Measurements from ENCODE around the gene FAM110C. TPM values are rescaled to one million over a fixed set of nuclear protein-coding genes. Genes with fewer than 3 reads are reported as not detected.

The FAM110C gene
- total RNA-seq (2022): 3.2 and 3.9 TPM in 2 replicates
- Bru-seq, nascent RNA: percentile 67 among the genes with signal in this experiment
- BruChase-seq, experiment 1, labeled RNA remaining after a 2-hour chase: percentile 77 among the genes with signal in this experiment
- percentile 56 among the genes with signal in this experiment for BruChase-seq, experiment 2, labeled RNA remaining after a 6-hour chase
- long read RNA-seq, partial matches to known transcripts: 0 of 5 reads
- long read RNA-seq, other reads (novel, unspliced or antisense): 2 of 5 reads

GRCh38 chr2:46471-47345 lies at the start of gene FAM110C:
TSS of gene FAM110C (minus strand) at chr2:46505. CDS start at chr2:46385, 120 bp downstream.
- H3K9me3 ChIP-seq: no peaks in the 10 kb centered on the region
- Mint-ChIP-seq H3K27me3 (ENCODE audit: insufficient read depth, unreplicated experiment) (peaks cover 4% of the 10 kb centered on the region), H3K27ac (ENCODE audit: unreplicated experiment) (peak within 1 kb of the TSS; percentile 79), H3K4me3 (ENCODE audit: unreplicated experiment) (peak within 1 kb of the TSS; percentile 85), H3K36me3 (ENCODE audit: insufficient read depth, unreplicated experiment) (no peaks in the 10 kb centered on the region), H3K9me3 (ENCODE audit: unreplicated experiment) (no peaks in the 10 kb centered on the region), H3K4me1 (ENCODE audit: low read depth, unreplicated experiment) (peaks cover 12% of the 10 kb centered on the region)
- no peaks in the 10 kb centered on the region for H3K36me3 ChIP-seq (ENCODE audit: control insufficient read depth, insufficient read depth, low read length)
- ChIA-PET POLR2A (interaction anchor here (1.1 kb wide), 1 partner anchor 218 kb away, joined by 3 read pairs; the partner anchor contains the start of gene ACP1), CTCF (interaction anchor here (0.8 kb wide), 1 partner anchor 96 kb away, joined by 3 read pairs; no protein-coding TSS in a partner anchor)
- no peak for TF ChIP-seq CTCF (IDR thresholded peaks at IDR 0.05; ENCODE audit: insufficient read depth in 1 of 2, low read depth in 1 of 2, low read length in 1 of 2, severe bottlenecking in 1 of 2, unreplicated experiment in 1 of 2)
- peaks cover 16% of the 10 kb centered on the region for H3K4me1 ChIP-seq
- no TSS peak for BruUV-seq (replicated peaks)
- intact Hi-C loops (cut with micrococcal nuclease; ENCODE audit: unreplicated experiment): no loop called here
- peak within 1 kb of the TSS; percentile 79 for H3K4me3 ChIP-seq (ENCODE audit: low read depth, low read length)
- peak; percentile 63 to 76 for DNase-seq
- H3K27me3 ChIP-seq (replicated peaks; ENCODE audit: control insufficient read depth, insufficient read depth, low read length): no peaks in the 10 kb centered on the region

- Mint-ChIP-seq H3K9me3 (ENCODE audit: unreplicated experiment) (peaks cover 23% of the 10 kb centered on the region), H3K4me1 (ENCODE audit: low read depth, unreplicated experiment) (no peaks in the 10 kb centered on the region), H3K27me3 (ENCODE audit: insufficient read depth, unreplicated experiment) (peaks cover 8% of the 10 kb centered on the region), H3K36me3 (ENCODE audit: insufficient read depth, unreplicated experiment) (no peaks in the 10 kb centered on the region), H3K4me3 (ENCODE audit: unreplicated experiment) (no peak overlapping the region), H3K27ac (ENCODE audit: unreplicated experiment) (no peak overlapping the region)
- intact Hi-C loops (cut with micrococcal nuclease; ENCODE audit: unreplicated experiment): no loop called here
- H3K27me3 ChIP-seq (replicated peaks; ENCODE audit: control insufficient read depth, insufficient read depth, low read length): no peaks in the 10 kb centered on the region
- H3K9me3 ChIP-seq: no peaks in the 10 kb centered on the region
- ChIA-PET POLR2A (no interaction called here), CTCF (no interaction called here)
- TF ChIP-seq CTCF (IDR thresholded peaks at IDR 0.05; ENCODE audit: insufficient read depth in 1 of 2, low read depth in 1 of 2, low read length in 1 of 2, severe bottlenecking in 1 of 2, unreplicated experiment in 1 of 2): no peak
- H3K36me3 ChIP-seq (ENCODE audit: control insufficient read depth, insufficient read depth, low read length): no peaks in the 10 kb centered on the region
- no peaks in the 10 kb centered on the region for H3K4me1 ChIP-seq
- BruUV-seq (replicated peaks): no TSS peak
- H3K4me3 ChIP-seq (ENCODE audit: low read depth, low read length): no peak overlapping the region
- no peak for DNase-seq
Measured at GRCh38 chr2:92326-92725, 46.0 kb upstream of the FAM110C start.

- intact Hi-C loops (cut with micrococcal nuclease; ENCODE audit: unreplicated experiment): no loop called here
Measured at GRCh38 chr2:90645-91312, 44.5 kb upstream of the FAM110C start.

More at GRCh38 chr2:90645-91312, 44.5 kb upstream of the FAM110C start:
- Mint-ChIP-seq H3K4me1 (ENCODE audit: low read depth, unreplicated experiment) (no peaks in the 10 kb centered on the region), H3K27me3 (ENCODE audit: insufficient read depth, unreplicated experiment) (peaks cover 8% of the 10 kb centered on the region), H3K9me3 (ENCODE audit: unreplicated experiment) (peaks cover 13% of the 10 kb centered on the region), H3K4me3 (ENCODE audit: unreplicated experiment) (no peak overlapping the region), H3K36me3 (ENCODE audit: insufficient read depth, unreplicated experiment) (no peaks in the 10 kb centered on the region), H3K27ac (ENCODE audit: unreplicated experiment) (no peak overlapping the region)
- CTCF ChIA-PET: no interaction called here
- POLR2A ChIA-PET: no interaction called here
- H3K9me3 ChIP-seq: no peaks in the 10 kb centered on the region
- TF ChIP-seq CTCF (IDR thresholded peaks at IDR 0.05; ENCODE audit: insufficient read depth in 1 of 2, low read depth in 1 of 2, low read length in 1 of 2, severe bottlenecking in 1 of 2, unreplicated experiment in 1 of 2): no peak
- H3K27me3 ChIP-seq (replicated peaks; ENCODE audit: control insufficient read depth, insufficient read depth, low read length): no peaks in the 10 kb centered on the region
- no TSS peak for BruUV-seq (replicated peaks)
- H3K36me3 ChIP-seq (ENCODE audit: control insufficient read depth, insufficient read depth, low read length): no peaks in the 10 kb centered on the region
- H3K4me1 ChIP-seq: no peaks in the 10 kb centered on the region
- DNase-seq: no peak
- H3K4me3 ChIP-seq (ENCODE audit: low read depth, low read length): no peak overlapping the region

All from Caco-2 (cell line).